ENCODE measurements around the gene FNDC3B.

The FNDC3B gene

GRCh38 chr3:172148702-172149565 lies 109.6 kb downstream of the FNDC3B start:
- Histone ChIP-seq H3K4me2 (ENCODE audit: low read depth, low read length, poor library complexity, severe bottlenecking) (no peak overlapping the region), H3K79me2 (ENCODE audit: insufficient read depth, low read length) (no peaks in the 10 kb centered on the region)

GRCh38 chr3:172150268-172150667 lies 110.9 kb downstream of the FNDC3B start:
- Histone ChIP-seq H3K9ac (ENCODE audit: low read length) (no peak overlapping the region), H4K20me1 (ENCODE audit: low read depth, low read length) (no peaks in the 10 kb centered on the region), H3K36me3 (ENCODE audit: low read length) (no peaks in the 10 kb centered on the region), H3F3A (ENCODE audit: insufficient read depth) (no peaks in the 10 kb centered on the region), H3K9me2 (replicated peaks; ENCODE audit: insufficient read depth, low read length) (no peaks in the 10 kb centered on the region), H3K79me2 (ENCODE audit: insufficient read depth, low read length) (no peaks in the 10 kb centered on the region), H3K4me3 (ENCODE audit: insufficient read depth, low read length, poor library complexity, severe bottlenecking) (no peak overlapping the region), H3K4me2 (ENCODE audit: low read depth, low read length, poor library complexity, severe bottlenecking) (no peak overlapping the region), H3K27ac (ENCODE audit: low read depth, low read length) (no peak overlapping the region), H3K27me3 (ENCODE audit: low read length) (no peaks in the 10 kb centered on the region), H2AFZ (ENCODE audit: low read depth, low read length, severe bottlenecking) (no peak overlapping the region), H3K9me3 (ENCODE audit: insufficient read depth, low read length) (no peaks in the 10 kb centered on the region)
- TF ChIP-seq CTCF (IDR thresholded peaks at IDR 0.05; ENCODE audit: insufficient read depth, low read length, poor library complexity, severe bottlenecking), result no peak
- no peak for TF ChIP-seq EZH2phosphoT487 (conservative IDR thresholded peaks at IDR 0.05; ENCODE audit: low read length)

More at GRCh38 chr3:172148702-172149565, 109.6 kb downstream of the FNDC3B start:
- Histone ChIP-seq H3K9me2 (replicated peaks; ENCODE audit: insufficient read depth, low read length) (no peaks in the 10 kb centered on the region), H3K4me3 (ENCODE audit: insufficient read depth, low read length, poor library complexity, severe bottlenecking) (no peak overlapping the region), H3K36me3 (ENCODE audit: low read length) (no peaks in the 10 kb centered on the region), H3K27ac (ENCODE audit: low read depth, low read length) (no peak overlapping the region), H3F3A (ENCODE audit: insufficient read depth) (no peaks in the 10 kb centered on the region), H3K9ac (ENCODE audit: low read length) (no peak overlapping the region), H2AFZ (ENCODE audit: low read depth, low read length, severe bottlenecking) (no peak overlapping the region), H4K20me1 (ENCODE audit: low read depth, low read length) (no peaks in the 10 kb centered on the region), H3K27me3 (ENCODE audit: low read length) (no peaks in the 10 kb centered on the region), H3K9me3 (ENCODE audit: insufficient read depth, low read length) (no peaks in the 10 kb centered on the region)
- TF ChIP-seq CTCF (IDR thresholded peaks at IDR 0.05; ENCODE audit: insufficient read depth, low read length, poor library complexity, severe bottlenecking), result no peak
- TF ChIP-seq EZH2phosphoT487 (conservative IDR thresholded peaks at IDR 0.05; ENCODE audit: low read length), result no peak

GRCh38 chr3:172150913-172151650 lies 111.7 kb downstream of the FNDC3B start:
- no peaks in the 10 kb centered on the region for H3K9me2 ChIP-seq (replicated peaks; ENCODE audit: insufficient read depth, low read length)
- H3F3A ChIP-seq (ENCODE audit: insufficient read depth), result no peaks in the 10 kb centered on the region
- H3K4me2 ChIP-seq (ENCODE audit: low read depth, low read length, poor library complexity, severe bottlenecking), result no peak overlapping the region
- no peaks in the 10 kb centered on the region for H3K79me2 ChIP-seq (ENCODE audit: insufficient read depth, low read length)
- H3K36me3 ChIP-seq (ENCODE audit: low read length), result no peaks in the 10 kb centered on the region
- no peaks in the 10 kb centered on the region for H3K27me3 ChIP-seq (ENCODE audit: low read length)
- H3K4me3 ChIP-seq (ENCODE audit: insufficient read depth, low read length, poor library complexity, severe bottlenecking), result no peak overlapping the region
- H3K27ac ChIP-seq (ENCODE audit: low read depth, low read length), result no peak overlapping the region
- TF ChIP-seq EZH2phosphoT487 (conservative IDR thresholded peaks at IDR 0.05; ENCODE audit: low read length) (no peak), CTCF (IDR thresholded peaks at IDR 0.05; ENCODE audit: insufficient read depth, low read length, poor library complexity, severe bottlenecking) (no peak)
- no peaks in the 10 kb centered on the region for H3K9me3 ChIP-seq (ENCODE audit: insufficient read depth, low read length)
- H2AFZ ChIP-seq (ENCODE audit: low read depth, low read length, severe bottlenecking), result no peak overlapping the region
- no peaks in the 10 kb centered on the region for H4K20me1 ChIP-seq (ENCODE audit: low read depth, low read length)
- no peak overlapping the region for H3K9ac ChIP-seq (ENCODE audit: low read length)

All from SU-DHL-6 (cell line).